Measurements from ENCODE around the gene FREM2.

DNA sequence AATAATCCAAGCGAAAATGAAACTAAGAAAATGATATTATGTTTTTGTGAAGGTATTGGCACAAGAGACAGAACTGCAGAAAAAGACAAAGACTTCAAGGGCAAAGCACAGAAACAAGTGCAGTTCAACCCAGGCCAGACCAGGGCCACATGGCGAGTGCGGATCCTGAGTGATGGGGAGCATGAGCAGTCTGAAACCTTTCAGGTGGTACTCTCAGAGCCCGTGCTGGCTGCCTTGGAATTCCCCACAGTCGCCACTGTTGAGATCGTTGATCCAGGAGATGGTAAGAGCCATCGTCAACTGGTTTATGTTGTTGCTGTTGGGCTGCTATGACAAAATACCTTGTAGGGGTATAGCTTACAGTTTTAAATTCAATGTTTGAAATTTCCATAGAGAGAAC, 82.6 kb downstream of the FREM2 start:
- TF ChIP-seq, protein P1, sequence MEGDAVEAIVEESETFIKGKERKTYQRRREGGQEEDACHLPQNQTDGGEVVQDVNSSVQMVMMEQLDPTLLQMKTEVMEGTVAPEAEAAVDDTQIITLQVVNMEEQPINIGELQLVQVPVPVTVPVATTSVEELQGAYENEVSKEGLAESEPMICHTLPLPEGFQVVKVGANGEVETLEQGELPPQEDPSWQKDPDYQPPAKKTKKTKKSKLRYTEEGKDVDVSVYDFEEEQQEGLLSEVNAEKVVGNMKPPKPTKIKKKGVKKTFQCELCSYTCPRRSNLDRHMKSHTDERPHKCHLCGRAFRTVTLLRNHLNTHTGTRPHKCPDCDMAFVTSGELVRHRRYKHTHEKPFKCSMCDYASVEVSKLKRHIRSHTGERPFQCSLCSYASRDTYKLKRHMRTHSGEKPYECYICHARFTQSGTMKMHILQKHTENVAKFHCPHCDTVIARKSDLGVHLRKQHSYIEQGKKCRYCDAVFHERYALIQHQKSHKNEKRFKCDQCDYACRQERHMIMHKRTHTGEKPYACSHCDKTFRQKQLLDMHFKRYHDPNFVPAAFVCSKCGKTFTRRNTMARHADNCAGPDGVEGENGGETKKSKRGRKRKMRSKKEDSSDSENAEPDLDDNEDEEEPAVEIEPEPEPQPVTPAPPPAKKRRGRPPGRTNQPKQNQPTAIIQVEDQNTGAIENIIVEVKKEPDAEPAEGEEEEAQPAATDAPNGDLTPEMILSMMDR (IDR thresholded peaks at IDR 0.05 in 2 of 3, conservative IDR thresholded peaks at IDR 0.05 in 1 of 3; ENCODE audit: borderline replicate concordance in 1 of 3, insufficient read depth in 1 of 3, low read depth in 2 of 3, low read length in 2 of 3): no peak
- TF ChIP-seq EZH2 (IDR thresholded peaks at IDR 0.05) (no peak), YY1 (IDR thresholded peaks at IDR 0.05; ENCODE audit: extremely low read depth, insufficient replicate concordance, low read depth, low read length) (no peak), SRF (IDR thresholded peaks at IDR 0.05; ENCODE audit: low read depth) (no peak)

Data from HCT116 (cell line).